ENCODE measurements around the gene DLGAP1.

The DLGAP1 gene

GRCh38 chr18:3985664-3986063 lies 469.4 kb downstream of the DLGAP1 start:
- no peak for DNase-seq (ENCODE audit: low read depth)

DNA sequence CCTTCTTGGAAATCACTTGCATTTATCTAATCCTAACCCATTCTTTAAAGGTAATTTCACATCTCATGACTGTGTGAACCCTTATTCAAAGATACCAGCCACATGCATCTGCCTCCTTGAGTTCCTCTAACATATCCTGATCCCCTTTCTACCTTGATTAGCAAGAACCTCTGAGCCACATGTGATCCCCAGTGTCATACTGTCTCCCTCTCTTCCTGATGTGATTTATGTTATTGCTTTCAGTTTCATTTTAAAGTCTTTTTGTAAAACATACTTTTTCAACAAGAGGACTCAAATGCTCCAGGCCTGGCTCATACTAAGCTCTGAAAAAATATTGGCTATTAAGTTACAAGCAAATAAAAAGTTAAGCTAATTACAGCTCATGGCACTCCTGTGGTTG lies 470.1 kb downstream of the DLGAP1 start:
- no peak for DNase-seq (ENCODE audit: low read depth)

DNA sequence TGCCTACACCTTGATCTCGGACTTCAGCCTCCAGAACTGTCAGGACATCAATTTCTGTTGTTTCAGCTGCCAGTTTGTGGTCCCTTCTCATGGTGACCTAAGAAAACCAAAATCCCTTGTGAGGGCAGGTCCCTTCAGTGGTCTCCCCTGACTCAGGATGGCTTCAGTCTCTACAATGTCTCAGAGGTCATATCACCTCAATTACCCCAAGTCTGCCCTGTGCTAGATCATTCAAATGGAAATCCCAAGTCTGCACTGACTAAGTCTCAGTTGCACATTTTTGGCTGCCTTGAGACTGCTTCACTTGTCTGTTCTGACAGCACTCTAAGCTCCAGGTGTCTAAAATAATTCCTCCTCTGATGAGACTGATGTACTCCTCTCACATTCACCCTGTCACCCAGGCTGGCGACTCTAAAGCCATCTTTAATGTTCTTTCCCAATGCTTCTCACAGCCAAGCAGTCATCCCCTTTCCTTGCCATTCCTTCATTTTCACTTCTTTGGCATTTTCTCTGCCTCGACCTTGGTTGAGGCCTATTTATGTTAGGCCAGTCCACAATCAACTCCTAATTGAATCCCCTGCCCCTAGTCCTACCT lies 470.8 kb downstream of the DLGAP1 start:
- no peak for DNase-seq (ENCODE audit: low read depth)

- no peak for DNase-seq (ENCODE audit: low read depth)
These were observed 471.6 kb downstream of the DLGAP1 start for GRCh38 chr18:3983351-3983969.

GRCh38 chr18:3982541-3982940 lies 472.6 kb downstream of the DLGAP1 start:
- no peak for DNase-seq (ENCODE audit: low read depth)

DNA sequence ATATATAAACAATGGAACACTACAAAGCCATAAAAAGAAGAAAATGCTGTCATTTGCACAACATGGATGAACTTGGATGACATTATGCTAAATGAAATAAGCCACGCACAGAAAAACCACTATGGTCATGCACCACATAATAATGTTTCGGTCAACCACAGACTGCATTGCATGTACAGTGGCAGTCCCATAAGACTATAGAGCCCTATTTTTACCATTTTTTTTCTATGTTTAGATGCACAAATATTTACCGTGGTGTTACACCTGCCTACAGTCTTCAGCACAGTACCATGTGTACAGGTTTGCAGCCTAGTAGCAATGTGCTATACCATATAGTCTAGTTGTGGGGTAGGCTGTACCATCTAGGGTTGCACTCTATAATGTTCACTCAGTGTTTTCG lies 476.1 kb downstream of the DLGAP1 start:
- no peak for DNase-seq (ENCODE audit: low read depth)

- DNase-seq (ENCODE audit: low read depth), result no peak
These were observed 481.8 kb downstream of the DLGAP1 start for GRCh38 chr18:3973191-3973850.

DNA sequence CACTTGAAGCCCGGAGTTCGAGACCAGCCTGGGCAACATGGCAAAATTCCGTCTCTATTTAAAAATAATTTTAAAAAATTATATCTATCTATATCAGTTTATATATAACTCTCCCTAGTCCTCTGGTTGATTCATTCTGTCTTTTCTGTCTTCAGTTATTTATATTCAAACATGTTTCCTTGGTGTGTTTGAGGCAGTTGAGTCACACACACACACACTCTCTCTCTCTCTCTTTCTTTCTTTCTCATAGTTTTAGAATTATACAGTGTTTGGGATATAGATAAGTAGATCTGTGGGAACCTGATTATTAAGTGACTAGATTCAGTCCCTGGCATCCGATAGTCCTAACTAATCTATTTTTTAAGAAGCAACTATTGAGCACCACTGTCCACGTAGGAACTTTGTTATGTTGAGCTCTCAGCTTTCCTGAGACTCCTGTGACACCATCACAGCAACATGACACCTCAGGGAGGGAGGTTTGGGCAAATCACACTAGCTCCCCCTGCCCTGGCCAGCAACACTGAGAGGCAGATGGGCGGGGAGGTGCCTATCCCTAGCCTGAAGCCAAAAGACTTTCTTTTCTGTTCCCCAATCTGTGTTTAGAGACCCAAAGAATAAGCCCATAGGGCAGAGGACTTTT lies 482.7 kb downstream of the DLGAP1 start:
- DNase-seq (ENCODE audit: low read depth), result no peak

- no peak for DNase-seq (ENCODE audit: low read depth)
These were observed 484.2 kb downstream of the DLGAP1 start for GRCh38 chr18:3970929-3971328.

DNA sequence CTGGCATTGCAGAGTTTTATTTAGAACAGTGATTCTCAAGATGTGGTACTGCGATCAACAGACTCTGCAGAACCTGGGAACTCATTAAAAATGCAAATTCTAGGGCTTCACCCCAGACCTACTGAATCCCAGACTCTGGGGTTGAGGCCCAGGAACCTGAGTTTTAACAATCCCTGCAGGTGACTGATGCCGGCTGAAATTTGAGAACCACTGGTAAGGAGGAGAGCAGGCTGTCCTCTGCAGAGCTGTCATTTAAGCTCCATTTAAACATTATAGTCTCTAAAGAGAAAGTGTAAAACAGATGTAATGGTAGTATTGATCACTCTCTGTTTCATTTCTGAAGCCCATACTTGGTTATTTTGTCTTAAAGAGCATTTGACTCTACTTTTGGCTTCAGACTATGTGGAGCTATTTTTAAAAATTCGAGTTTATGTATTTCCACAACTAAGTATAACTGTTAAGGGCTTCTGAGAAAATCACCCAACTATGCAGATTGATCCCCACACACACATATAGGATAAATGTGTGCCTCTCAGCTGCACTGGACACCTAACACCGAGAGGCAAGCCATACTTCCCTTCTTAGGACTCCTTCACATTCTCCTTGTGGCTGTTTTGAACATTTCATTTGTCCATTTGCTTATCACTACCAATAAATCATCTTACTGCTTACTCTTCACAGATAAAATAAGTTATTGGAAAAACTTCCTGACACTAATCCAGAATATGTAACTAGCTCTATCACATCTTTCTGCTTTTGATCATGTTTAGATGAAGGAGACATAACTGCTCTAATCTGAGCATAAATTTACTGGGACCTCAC lies 487.5 kb downstream of the DLGAP1 start:
- DNase-seq (ENCODE audit: low read depth), result no peak

GRCh38 chr18:3966642-3967358 lies 488.3 kb downstream of the DLGAP1 start:
- no peak for DNase-seq (ENCODE audit: low read depth)

- no peak for DNase-seq (ENCODE audit: low read depth)
These were observed 488.9 kb downstream of the DLGAP1 start for GRCh38 chr18:3966246-3966641.

DNA sequence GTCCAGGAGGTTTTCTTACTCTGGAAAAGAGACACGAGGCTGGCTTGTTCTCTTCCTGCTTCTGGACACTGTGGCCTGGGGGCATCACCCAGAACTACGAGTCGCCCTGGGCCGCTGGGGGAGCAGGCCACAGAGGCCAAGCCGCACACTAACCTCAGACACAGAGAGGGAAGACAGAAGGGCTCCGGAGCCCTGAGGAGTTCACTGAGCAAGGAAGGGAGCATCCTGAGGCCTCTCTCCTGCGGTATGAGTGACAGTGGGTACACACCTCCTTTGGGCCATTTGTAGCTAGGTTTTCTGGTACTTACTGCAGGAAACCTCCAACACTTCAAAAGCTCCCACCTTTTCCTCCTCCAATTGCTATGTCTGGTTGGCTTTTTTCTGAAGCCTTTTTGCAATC lies 494.1 kb downstream of the DLGAP1 start:
- DNase-seq (ENCODE audit: low read depth), result no peak

DNA sequence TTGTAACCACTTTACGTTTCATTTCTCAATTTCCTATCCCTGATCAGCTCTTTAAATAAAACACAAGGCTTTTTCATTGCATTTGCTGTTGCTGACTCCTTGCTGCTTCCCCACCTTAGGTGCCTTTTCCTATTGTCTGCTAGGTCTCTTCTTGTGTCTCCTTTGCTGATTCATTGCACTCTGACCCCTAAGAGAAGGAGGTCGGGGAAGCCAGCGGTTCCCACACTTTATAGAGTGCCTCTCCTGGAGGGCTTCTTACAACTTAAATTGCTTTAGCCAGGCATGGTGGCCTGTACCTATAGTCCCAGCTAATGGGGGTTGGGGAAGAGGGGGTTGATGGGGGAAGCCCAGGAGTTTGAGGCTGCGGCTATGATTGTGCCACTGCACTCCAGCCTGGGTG lies 495.0 kb downstream of the DLGAP1 start:
- DNase-seq (ENCODE audit: low read depth), result no peak

GRCh38 chr18:3952031-3952430 lies 503.1 kb downstream of the DLGAP1 start:
- no peak for DNase-seq (ENCODE audit: low read depth)

DNA sequence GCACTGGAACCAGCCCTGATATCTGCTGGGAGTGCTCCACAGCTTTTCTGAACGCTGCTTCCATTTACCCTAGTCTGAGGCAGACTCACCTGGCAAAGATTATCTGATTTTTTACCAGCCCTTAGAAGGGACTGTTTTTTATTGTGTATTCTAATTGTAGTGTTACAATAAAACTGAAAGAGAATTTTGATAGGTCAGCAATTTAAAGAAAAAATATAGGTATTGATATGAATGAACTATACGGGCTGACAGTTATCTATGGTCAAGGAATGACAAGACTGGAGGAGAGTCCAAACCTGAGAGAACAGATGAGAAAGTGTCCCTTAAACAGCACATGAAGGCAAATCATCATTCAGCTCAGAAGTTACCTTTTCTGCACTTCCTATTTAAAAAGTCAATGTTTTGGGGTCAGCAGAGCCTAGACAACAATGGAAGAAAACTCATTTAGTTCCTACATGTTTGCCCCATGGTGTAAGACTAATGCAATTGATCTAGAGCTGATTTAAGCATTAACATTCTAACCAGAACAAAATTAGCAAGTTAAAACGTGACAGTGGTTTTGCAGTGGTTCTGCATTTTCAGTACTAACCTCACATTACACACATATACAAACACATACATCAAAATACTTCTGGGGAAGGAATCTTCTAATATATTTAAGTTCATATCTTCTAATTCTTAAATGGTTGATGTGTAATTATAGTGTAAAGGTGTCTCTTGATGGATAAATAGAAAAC lies 504.3 kb downstream of the DLGAP1 start:
- no peak for DNase-seq (ENCODE audit: low read depth)

GRCh38 chr18:3948958-3949357 lies 506.1 kb downstream of the DLGAP1 start:
- no peak for DNase-seq (ENCODE audit: low read depth)

DNA sequence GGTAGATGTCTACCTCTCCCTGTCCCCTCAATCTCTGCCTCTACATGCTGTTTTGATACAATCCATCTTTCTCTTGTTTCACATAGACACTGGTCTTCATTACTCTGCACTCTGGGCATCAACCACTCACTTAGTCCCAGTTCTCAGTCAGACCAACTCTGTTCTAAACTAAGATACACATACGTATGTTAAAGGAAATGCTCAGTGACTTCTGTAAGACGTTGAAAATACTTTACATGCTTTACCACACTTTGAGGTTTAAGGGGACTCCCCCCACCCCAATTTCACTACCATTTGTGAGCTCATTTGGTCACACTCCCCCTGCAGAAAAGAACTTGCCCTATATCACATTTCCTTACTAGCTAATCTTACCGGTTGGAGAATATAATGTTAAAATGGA lies 507.7 kb downstream of the DLGAP1 start:
- no peak for DNase-seq (ENCODE audit: low read depth)

GRCh38 chr18:3935305-3935704 lies 519.8 kb downstream of the DLGAP1 start:
- no peak for DNase-seq (ENCODE audit: low read depth)

DNA sequence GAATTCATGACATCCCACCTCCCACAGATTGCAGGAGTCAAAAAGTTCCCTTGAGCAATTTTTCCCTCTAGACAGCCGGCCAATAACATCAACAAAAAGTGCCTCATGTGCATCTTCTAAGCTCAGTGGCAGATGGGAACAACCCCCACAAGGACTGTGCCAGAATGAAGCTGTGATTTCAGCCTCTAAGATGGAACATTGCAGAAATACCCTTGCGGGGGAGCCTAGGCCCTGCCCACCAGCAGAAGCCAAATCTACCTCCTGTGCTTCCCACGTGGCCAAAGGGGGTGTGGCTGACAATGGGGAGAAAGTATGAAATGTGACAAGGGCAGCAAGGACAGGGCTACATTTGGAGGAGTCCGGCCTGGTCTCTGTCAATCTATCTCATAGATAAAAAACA lies 522.8 kb downstream of the DLGAP1 start:
- DNase-seq (ENCODE audit: low read depth), result no peak

- DNase-seq (ENCODE audit: low read depth), result no peak
These were observed 523.5 kb downstream of the DLGAP1 start for GRCh38 chr18:3931542-3932112.

Data from T-helper 22 cell (primary cell).